ENCODE data around the gene WFS1.

Gene WFS1, protein sequence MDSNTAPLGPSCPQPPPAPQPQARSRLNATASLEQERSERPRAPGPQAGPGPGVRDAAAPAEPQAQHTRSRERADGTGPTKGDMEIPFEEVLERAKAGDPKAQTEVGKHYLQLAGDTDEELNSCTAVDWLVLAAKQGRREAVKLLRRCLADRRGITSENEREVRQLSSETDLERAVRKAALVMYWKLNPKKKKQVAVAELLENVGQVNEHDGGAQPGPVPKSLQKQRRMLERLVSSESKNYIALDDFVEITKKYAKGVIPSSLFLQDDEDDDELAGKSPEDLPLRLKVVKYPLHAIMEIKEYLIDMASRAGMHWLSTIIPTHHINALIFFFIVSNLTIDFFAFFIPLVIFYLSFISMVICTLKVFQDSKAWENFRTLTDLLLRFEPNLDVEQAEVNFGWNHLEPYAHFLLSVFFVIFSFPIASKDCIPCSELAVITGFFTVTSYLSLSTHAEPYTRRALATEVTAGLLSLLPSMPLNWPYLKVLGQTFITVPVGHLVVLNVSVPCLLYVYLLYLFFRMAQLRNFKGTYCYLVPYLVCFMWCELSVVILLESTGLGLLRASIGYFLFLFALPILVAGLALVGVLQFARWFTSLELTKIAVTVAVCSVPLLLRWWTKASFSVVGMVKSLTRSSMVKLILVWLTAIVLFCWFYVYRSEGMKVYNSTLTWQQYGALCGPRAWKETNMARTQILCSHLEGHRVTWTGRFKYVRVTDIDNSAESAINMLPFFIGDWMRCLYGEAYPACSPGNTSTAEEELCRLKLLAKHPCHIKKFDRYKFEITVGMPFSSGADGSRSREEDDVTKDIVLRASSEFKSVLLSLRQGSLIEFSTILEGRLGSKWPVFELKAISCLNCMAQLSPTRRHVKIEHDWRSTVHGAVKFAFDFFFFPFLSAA

DNA sequence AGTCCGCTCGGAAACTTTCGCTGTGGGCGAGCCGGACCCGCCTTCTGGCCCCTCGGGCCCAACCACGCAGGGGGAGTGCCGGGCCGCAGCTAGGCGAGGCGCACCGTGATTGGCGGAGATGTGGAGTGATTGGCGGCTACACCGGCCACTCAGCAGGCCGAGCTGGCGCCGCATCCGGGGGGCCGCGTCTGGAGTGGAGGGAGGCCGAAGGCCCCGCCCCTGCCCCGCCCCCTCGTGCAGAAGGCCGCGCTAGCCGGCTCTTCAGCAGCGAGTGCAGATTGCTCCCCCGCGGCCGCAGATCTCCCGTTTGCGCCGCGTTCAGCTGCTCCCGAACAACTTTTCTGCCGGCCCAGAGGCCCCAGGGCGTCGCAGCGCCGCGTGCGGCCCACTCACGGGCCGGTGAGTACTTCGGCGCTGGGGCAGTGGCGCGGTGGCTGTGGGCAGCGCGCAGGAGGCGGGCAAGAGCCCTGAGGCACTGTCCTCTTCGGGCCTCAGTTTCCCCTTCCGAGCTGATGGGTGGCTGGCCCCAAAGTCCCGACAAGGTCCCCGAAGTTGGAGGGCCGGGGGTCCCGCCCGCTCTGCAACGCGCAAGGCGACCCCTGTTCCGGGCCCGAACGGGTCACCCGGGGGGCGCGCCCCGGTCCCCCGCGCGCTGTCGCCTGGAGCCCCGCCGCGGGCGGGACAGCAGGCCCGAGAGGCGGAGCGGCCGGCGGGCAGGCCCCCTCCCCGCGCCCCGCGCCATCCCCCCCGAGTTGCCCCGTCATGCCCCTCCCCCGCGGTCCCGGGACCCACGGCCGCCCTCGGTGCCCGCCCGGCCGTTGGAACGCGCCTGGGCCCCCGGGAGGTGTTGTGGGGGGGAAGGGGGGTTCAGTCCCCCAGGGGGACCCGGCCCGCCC, at the start of gene WFS1:
TSS of gene WFS1 (plus strand) at position 235 of the 896 bp plus-strand sequence. CDS start 7,606 bp downstream, outside the sequence.
- DNase-seq = peak; percentile 91 to 99

DNA sequence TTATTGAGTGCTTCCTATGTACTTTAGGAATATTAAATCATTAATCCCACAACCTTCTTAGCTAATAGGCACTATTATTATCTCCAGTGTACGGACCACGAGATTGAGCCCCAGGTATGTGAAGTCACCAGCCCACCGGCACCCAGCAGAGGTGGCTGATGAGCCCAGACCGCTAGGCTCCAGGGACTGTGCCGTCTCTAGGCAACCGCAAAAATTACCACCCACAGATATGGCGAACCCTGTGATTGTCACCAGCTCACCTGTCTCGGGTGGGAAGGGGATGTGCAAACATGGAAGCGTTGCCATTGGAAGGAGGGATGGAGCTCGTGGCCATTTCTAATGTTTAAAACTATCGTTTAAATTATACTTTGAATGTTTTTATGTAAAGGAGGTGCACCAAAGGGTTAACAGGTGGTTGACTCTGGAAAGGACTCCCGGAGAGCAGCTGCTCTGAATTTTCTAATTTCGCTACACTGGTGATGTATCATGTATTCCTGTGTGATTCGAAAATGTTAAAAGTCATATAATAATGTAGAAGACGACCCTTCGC, 48.3 kb upstream of the WFS1 start:
- peak; percentile 9 to 65 for DNase-seq

DNA sequence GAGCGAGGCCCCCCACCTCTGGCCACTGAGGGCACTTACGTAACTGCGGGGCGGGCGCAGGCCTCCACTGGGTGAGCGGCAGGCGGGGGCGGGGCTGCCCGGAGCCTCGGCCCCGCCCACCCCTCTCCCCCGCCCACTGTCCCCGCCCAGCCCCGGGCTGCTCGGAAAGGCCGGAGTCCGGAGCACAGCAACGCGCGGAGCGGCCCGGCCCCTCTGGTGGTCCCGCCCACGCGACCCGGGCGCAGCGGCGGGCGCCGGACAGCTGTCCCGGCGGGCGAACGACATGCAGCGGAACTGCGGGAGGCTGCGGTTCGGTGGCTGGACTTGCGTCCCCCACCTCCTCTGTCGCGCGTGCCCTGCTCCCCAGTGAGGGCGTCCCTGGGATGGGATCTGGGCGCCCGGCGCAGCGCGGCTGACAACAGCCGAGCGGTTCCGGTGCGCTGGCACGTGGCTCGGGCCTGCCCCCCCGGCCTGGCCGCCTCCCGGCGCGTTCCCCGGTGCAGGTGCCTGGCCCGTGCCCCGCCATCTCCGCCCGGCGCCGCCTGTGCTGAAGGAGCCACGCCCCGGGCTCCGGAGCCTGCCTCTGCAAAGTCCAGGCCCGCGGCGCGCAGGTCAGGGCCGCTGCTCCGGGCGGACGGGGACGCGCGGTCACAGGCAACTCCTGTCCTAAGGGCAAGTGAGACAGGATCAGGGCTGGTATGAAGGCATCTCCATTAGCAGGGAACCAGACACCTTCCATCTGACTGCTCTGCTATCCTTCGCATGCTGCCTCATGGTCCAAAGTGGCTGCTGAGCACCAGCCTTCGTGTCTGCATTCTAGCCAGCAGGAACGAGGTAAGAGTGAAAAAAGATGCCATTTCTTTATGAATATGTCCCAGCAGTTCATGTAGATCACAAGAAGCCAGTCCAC, 47.5 kb upstream of the WFS1 start:
- DNase-seq = peak; percentile 16 to 86

GRCh38 chr4:6222761-6223292, 46.8 kb upstream of the WFS1 start:
- DNase-seq = peak; percentile 44 to 77

DNA sequence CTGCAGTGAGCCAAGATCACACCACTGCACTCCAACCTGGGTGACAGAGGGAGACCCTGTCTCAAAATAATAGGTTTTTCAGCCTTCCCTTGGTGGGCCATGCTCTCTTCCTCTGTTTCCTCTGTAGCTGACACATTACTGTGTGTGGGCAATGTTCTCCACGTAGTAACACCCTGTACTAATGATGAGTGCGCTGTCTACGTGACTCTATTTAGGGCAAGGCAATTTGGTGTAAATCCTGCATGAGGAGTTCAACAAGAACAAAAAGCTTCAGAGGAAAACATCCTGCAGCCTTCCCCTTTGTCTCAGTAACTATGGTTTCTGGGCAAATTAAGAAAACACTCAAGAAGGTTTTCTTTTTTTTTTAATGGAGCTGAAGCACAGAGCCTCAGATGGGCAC, 44.9 kb upstream of the WFS1 start:
- DNase-seq = no peak

DNA sequence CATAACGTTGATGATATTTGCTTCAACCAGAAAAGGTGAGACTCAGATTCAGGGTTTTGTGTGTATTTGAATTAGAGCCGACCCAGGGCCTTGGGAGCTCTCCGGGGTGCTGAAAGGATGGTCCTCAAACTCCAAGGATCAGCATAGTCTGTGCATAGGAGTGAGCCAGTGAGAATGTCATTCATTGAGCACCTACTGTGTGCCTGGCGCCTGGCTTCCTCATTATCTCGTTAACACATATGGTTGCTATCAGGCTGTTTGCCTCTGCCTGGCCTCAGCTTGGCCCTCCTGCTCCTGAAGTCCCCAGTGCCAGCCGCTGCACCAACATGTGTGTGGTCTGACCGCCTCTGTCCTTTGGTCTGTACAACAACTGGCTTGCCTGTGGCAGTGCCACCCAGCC, 44.2 kb upstream of the WFS1 start:
- DNase-seq = no peak

- DNase-seq = no peak
These were observed 43.1 kb upstream of the WFS1 start for GRCh38 chr4:6226506-6226905.

DNA sequence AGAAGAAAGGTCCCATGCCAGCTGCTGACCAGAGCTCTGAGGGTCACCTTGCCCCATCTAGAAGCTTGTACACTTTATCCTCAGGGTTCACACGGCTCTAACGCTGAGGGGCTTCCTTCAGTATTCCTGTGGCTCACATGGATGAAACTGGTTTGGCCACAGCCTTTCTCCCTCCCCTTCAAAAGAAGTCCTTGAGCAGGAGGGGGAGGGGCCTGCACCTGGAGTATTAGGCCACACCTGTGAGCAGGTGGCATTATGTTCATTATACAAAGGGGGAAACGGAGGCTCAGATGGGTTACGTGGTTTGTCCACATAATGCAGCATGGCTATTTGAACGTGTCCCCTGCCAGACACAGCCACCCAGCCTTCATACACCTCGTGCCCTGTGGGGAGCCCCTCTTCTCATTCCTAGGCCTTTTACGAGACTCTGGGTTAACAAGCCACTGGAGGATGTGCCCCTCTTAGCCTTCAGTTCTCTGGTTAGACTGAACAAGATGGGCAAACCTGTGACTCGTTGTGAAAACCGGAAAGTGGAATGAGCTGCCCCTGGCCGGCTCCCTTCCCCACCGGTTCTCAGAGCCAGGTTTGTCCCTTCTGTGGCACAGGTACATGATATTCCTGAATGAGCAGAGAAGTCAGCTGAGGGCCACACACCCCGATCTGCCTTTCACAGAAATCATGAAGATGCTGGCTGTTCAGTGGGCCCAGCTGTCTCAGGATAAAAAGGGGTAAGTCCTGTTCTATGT, 42.1 kb upstream of the WFS1 start:
- DNase-seq = peak in 1 of 2 experiments; percentile 22

DNA sequence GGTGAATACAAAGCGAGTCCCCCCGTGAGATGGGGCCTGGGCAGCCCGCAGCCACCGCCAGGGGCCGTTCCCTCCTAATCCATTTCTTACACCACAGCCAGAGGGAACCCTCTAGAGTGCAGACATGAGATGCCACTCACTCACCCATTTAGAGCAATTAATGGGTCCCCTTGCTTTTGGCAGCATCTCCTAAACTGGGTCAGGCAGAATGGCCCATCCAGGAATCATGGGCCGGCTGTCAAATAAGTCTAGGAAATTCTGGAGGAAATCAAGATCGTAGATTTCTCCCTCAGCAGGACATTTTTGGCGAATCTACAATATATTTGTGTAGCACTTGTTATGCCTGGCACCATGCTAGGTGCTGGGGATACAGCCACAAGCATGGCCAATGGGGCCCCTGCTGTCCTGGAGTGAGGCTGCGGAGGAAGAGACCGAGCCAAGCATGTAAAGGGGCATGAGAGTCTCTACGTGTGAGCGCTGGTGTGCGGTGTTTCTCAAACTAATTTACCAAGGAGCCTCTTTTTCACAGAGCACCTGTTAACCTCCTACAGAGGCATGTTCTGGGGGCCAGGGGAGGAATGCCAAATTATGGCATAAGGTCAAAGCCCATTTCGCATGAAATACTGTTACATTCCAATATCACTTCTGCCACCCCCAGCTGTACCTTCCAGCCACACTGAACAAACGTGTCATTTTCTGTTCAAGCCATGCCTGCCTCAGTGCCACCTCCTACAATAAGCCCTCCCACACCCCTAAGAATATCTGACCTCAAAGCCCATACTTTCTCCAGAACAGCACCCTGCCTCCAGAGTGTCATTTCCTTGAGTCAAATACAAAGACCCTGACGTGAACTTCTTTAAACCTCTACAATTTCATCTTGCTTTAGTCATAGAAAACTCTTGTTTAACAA, 41.2 kb upstream of the WFS1 start:
- DNase-seq = no peak

GRCh38 chr4:6229095-6229494, 40.6 kb upstream of the WFS1 start:
- DNase-seq = peak in 1 of 2 experiments; percentile 24

DNA sequence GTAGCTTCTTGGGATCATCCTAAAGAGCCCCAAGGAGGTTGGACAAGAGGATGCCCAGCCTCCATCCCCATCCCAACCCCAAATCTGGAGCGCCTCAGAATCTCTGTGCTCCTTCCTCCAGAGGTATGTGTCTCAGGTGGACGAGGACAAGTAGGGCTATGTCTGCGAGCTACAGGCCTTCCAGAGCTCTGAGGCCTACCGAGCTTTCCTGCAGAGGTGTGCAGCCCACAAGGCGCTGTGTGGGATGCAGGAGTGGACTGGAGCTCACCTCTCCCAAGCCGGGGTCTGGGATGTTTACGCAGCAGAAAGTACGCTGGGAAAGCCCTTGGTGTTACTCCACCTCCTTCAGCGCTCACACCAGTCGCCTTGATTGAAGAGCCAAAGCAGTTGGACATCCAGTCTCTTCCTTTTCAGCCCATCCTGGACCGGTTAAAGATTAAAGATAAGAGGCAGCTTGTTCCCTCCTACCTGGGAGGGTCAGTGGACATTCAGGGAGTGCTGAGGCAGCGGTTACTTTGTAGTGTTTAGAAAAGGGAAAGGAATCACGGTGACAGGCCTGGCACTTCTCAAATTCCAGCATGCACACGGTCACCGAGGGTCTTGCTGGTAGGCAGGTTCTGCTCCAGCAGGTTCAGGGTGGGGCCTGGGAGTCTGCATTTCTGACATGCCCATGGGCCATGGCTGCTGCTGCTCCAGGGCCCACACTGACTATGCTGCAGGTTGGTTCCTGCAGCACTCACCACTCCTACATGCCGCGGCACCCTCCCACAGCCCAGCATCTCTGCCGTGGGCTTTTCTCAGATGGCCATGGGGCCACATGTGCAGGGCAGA, 39.8 kb upstream of the WFS1 start:
- DNase-seq = no peak

DNA sequence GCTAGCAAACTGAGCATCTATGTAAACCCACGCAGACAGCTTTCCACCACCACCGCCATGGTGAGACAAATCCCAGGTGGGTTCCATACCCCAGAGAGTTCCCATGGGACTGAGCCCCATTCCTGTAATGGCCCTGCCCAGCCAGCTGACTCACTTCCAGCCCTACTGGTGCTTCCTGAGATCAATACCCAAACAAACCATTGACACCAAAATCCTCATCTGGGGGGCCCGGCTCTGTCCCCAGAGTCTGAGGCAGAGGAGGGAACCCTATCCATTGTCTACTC, 39.2 kb upstream of the WFS1 start:
- DNase-seq = no peak

- no peak for DNase-seq
These were observed 38.6 kb upstream of the WFS1 start for GRCh38 chr4:6230827-6231662.

- no peak for DNase-seq
These were observed 37.9 kb upstream of the WFS1 start for GRCh38 chr4:6231663-6232165.

DNA sequence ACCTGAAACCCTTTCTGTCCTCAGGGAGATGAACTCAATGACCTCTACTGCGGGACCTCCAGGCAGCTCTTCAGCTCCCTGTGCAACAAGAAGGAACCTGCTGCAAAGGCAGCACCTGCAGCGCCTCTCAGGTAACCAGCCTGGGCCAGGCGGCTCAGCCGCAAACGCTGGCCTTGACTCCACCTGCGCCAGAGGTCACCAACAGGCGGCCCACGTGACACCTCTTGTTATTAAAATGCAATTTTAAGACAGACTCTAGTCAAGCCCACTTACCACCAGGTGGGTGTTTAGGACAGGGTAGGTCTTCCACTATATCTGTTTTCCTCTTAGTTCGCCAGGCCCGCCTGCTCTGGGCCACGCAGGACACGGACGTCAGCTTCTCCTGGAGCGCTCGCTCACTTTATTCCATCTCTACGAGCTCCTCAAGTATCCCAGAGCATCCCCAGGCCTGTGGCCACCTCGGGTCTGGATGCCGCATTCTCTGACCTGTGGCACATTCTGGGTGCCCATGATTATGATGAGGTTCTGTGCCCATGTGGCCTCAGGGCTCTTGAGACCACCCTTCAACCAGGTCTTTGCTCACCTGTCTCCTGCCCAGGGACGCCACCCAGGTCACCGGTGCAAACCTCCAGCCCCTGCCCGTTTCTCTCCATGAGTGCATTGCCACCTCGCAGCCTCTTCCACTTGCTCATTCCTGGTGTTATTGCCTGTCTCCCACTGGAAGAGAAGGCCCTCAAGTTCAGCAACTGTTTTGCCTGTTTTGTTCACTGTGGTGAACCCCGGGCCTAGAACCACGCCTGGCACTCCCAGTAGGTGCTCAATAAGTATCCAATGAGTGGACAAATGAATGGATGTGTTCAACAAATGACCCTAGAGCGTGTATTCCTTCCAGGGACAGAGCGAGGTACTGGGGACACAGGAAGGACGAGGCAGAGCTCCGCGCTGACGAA, 36.5 kb upstream of the WFS1 start:
- DNase-seq = no peak

DNA sequence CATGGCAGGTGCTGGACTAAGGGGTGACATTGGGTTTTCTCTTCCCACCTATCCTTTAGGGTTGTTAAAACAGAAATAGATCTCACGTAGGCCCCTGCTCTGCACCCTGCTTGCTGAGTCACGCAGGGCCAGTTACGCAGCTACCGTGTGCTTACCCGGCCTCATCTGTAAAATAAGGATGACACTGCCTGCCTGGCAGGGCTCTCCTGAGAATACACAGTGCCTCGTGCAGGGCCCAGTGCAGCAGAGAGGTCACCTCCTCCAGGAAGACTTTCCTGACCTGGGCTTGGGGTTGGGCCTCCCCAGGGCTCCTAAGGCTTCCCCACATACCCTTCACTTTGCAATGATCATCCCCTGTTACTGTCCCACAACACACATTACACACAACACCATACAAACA, 35.7 kb upstream of the WFS1 start:
- no peak for DNase-seq
